Astrocyte of the cerebellum (primary cell): ENCODE results near the gene CBLB.
"Not testable (repeated sequence)": the region's sequence is repeated elsewhere in the genome, so short reads cannot be mapped to it uniquely, and the experiment has no call there.

Experiments
- DNase-seq: peaks from one replicate; pipeline ENCODE4 v3.0.0-alpha.2; 2011; ENCODE audit warnings: low read depth
- H3K4me3 ChIP-seq: 2 replicates; pipeline ENCODE4 v1.5.1; 2011; ENCODE audit warnings: mild to moderate bottlenecking, low read depth, low read length, moderate library complexity
- CTCF ChIP-seq: IDR thresholded peaks from 2 replicates; pipeline ENCODE4 v1.5.1; 2012; ENCODE audit warnings: low read length, low read depth, moderate library complexity, mild to moderate bottlenecking; ENCODE audit errors: missing control alignments
- in situ Hi-C: cut with HindIII; loops from 2 replicates; pipeline ENCODE4 v1.10.0; 2017; ENCODE audit warnings: low sequenced_read_pairs

CBLB gene

GRCh38 chr3:105744202-105744601 lies 124.6 kb downstream of the CBLB start:
- no peak overlapping the region for H3K4me3 ChIP-seq
- DNase-seq = no peak
- in situ Hi-C loops = no loop called here
- TF ChIP-seq CTCF = no peak

GRCh38 chr3:105733356-105733755 lies 135.5 kb downstream of the CBLB start:
- H3K4me3 ChIP-seq = no peak overlapping the region
- no peak for DNase-seq
- no peak for TF ChIP-seq CTCF
- in situ Hi-C loops = no loop called here

- TF ChIP-seq CTCF = no peak
- in situ Hi-C loops = no loop called here
- no peak overlapping the region for H3K4me3 ChIP-seq
- no peak for DNase-seq
Observed at GRCh38 chr3:105731686-105732085, 137.1 kb downstream of the CBLB start.

- in situ Hi-C loops = no loop called here
- TF ChIP-seq CTCF = no peak
Observed at GRCh38 chr3:105730801-105731354, 137.9 kb downstream of the CBLB start.

GRCh38 chr3:105729667-105730066 lies 139.1 kb downstream of the CBLB start:
- DNase-seq = peak; percentile 32
- in situ Hi-C loops = no loop called here
- no peak for TF ChIP-seq CTCF
- H3K4me3 ChIP-seq = no peak overlapping the region

More at GRCh38 chr3:105730801-105731354, 137.9 kb downstream of the CBLB start:
- no peak overlapping the region for H3K4me3 ChIP-seq
- DNase-seq = no peak

GRCh38 chr3:105728771-105729312 lies 140.0 kb downstream of the CBLB start:
- TF ChIP-seq CTCF = no peak
- H3K4me3 ChIP-seq = no peak overlapping the region
- DNase-seq = no peak
- in situ Hi-C loops = no loop called here

GRCh38 chr3:105727036-105727435 lies 141.8 kb downstream of the CBLB start:
- DNase-seq, in situ Hi-C loops, H3K4me3 ChIP-seq: not testable (repeated sequence)
